Loucy (cell line): ENCODE measurements around the gene DAD1.

ENCODE experiments used
- H2AFZ ChIP-seq: fragments of 200-600 bp; sonication (generic); 2 replicates; pipeline ENCODE4 v1.6.0; 2016; ENCODE audit warnings: antibody characterized with exemption, mild to moderate bottlenecking, low read length, moderate library complexity
- H3F3A ChIP-seq: fragments of 200-600 bp; 2 replicates; pipeline ENCODE4 v1.6.0; 2016; ENCODE audit warnings: antibody characterized with exemption, low read depth, mild to moderate bottlenecking
- H3K27me3 ChIP-seq: fragments of 200-600 bp; sonication (generic); 2 replicates; pipeline ENCODE4 v1.6.1; 2014; ENCODE audit warnings: low read length, mild to moderate bottlenecking; ENCODE audit not compliant: insufficient read depth, poor library complexity, severe bottlenecking
- H3K36me3 ChIP-seq: fragments of 200-600 bp; sonication (generic); 2 replicates; pipeline ENCODE4 v1.6.1; 2016; ENCODE audit warnings: low read length; ENCODE audit not compliant: insufficient read depth
- H3K4me1 ChIP-seq: fragments of 200-600 bp; sonication (generic); 2 replicates; pipeline ENCODE4 v1.5.1; 2014; ENCODE audit warnings: low read length, mild to moderate bottlenecking; ENCODE audit not compliant: insufficient read depth, poor library complexity, severe bottlenecking
- H3K4me2 ChIP-seq: fragments of 200-600 bp; sonication (generic); 2 replicates; pipeline ENCODE4 v1.6.0; 2014; ENCODE audit warnings: antibody characterized with exemption, low read length, low read depth, mild to moderate bottlenecking; ENCODE audit not compliant: poor library complexity, severe bottlenecking
- H3K4me3 ChIP-seq: fragments of 200-600 bp; sonication (generic); 2 replicates; pipeline ENCODE4 v1.5.1; 2014; ENCODE audit warnings: low read length, mild to moderate bottlenecking, mixed read lengths; ENCODE audit not compliant: poor library complexity, severe bottlenecking
- H3K79me2 ChIP-seq: fragments of 200-600 bp; sonication (generic); 2 replicates; pipeline ENCODE4 v1.6.1; 2014; ENCODE audit warnings: low read length; ENCODE audit not compliant: insufficient read depth
- H3K9ac ChIP-seq: fragments of 200-600 bp; sonication (generic); 2 replicates; pipeline ENCODE4 v1.6.0; 2014; ENCODE audit warnings: mild to moderate bottlenecking, low read depth, low read length, moderate library complexity; ENCODE audit not compliant: poor library complexity, severe bottlenecking
- H3K9me2 ChIP-seq: fragments of 200-600 bp; sonication (generic); replicated peaks from 2 replicates; pipeline ENCODE4 v1.6.1; 2016; ENCODE audit warnings: low read depth, low read length, mixed read lengths
- H3K9me3 ChIP-seq: fragments of 200-600 bp; sonication (generic); 2 replicates; pipeline ENCODE4 v1.6.1; 2014; ENCODE audit warnings: mild to moderate bottlenecking, antibody characterized with exemption, low read length, low read depth; ENCODE audit not compliant: insufficient read depth
- H4K20me1 ChIP-seq: fragments of 200-600 bp; sonication (generic); 2 replicates; pipeline ENCODE4 v1.6.0; 2014; ENCODE audit warnings: antibody characterized with exemption, low read length, mild to moderate bottlenecking; ENCODE audit not compliant: insufficient read depth, poor library complexity, severe bottlenecking
- CTCF ChIP-seq: fragments of 200-600 bp; sonication (generic); conservative IDR thresholded peaks from 2 replicates; pipeline ENCODE4 v1.5.1; 2014; ENCODE audit warnings: mild to moderate bottlenecking, antibody characterized with exemption, low read length
- EZH2phosphoT487 ChIP-seq: fragments of 200-600 bp; IDR thresholded peaks from 2 replicates; pipeline ENCODE4 v1.6.1; 2018; ENCODE audit warnings: antibody characterized with exemption, mild to moderate bottlenecking, moderate library complexity, borderline replicate concordance

The DAD1 gene

GRCh38 chr14:22549981-22550673 is 38.9 kb downstream of the DAD1 start:
- Histone ChIP-seq H3K9me3 (no peaks in the 10 kb centered on the region), H3K36me3 (peaks cover 77% of the 10 kb centered on the region; the same call in 1 of the 2 replicates), H3F3A (peaks cover 19% of the 10 kb centered on the region), H3K79me2 (peaks cover 83% of the 10 kb centered on the region), H3K4me3 (peak overlapping the region; percentile 50), H4K20me1 (no peaks in the 10 kb centered on the region), H3K4me2 (peak overlapping the region; percentile 67), H3K9ac (peak overlapping the region; percentile 91), H3K9me2 (no peaks in the 10 kb centered on the region), H3K27me3 (no peaks in the 10 kb centered on the region), H2AFZ (no peak overlapping the region), H3K4me1 (peaks cover 61% of the 10 kb centered on the region)
- TF ChIP-seq EZH2phosphoT487: no peak
- no peak for TF ChIP-seq CTCF

GRCh38 chr14:22549324-22549962 is 39.6 kb downstream of the DAD1 start:
- Histone ChIP-seq H3K27me3 (no peaks in the 10 kb centered on the region), H3K9ac (peak overlapping the region; percentile 91), H2AFZ (no peak overlapping the region)

GRCh38 chr14:22547948-22548750 is 40.9 kb downstream of the DAD1 start:
- peaks cover 18% of the 10 kb centered on the region for H3F3A ChIP-seq
- no peak overlapping the region for H3K4me2 ChIP-seq
- peaks cover 84% of the 10 kb centered on the region for H3K79me2 ChIP-seq
- peaks cover 85% of the 10 kb centered on the region for H3K36me3 ChIP-seq
- no peaks in the 10 kb centered on the region for H3K9me2 ChIP-seq
- TF ChIP-seq CTCF: no peak
- TF ChIP-seq EZH2phosphoT487: no peak
- H3K9me3 ChIP-seq: no peaks in the 10 kb centered on the region
- H4K20me1 ChIP-seq: peaks cover 4% of the 10 kb centered on the region
- H3K4me1 ChIP-seq: peaks cover 44% of the 10 kb centered on the region
- H3K9ac ChIP-seq: no peak overlapping the region
- no peak overlapping the region for H3K4me3 ChIP-seq
- no peaks in the 10 kb centered on the region for H3K27me3 ChIP-seq
- no peak overlapping the region for H2AFZ ChIP-seq

More at GRCh38 chr14:22549324-22549962, 39.6 kb downstream of the DAD1 start:
- no peaks in the 10 kb centered on the region for H3K9me3 ChIP-seq
- no peaks in the 10 kb centered on the region for H3K9me2 ChIP-seq
- TF ChIP-seq CTCF (no peak), EZH2phosphoT487 (no peak)
- H3K79me2 ChIP-seq: peaks cover 83% of the 10 kb centered on the region
- peaks cover 18% of the 10 kb centered on the region for H3F3A ChIP-seq
- peak overlapping the region; percentile 67 for H3K4me2 ChIP-seq
- peaks cover 83% of the 10 kb centered on the region; the same call in 1 of the 2 replicates for H3K36me3 ChIP-seq
- no peaks in the 10 kb centered on the region for H4K20me1 ChIP-seq
- peaks cover 54% of the 10 kb centered on the region for H3K4me1 ChIP-seq
- H3K4me3 ChIP-seq: peak overlapping the region; percentile 50
